ENCODE measurements around the gene TMEM108.

- no peak for TF ChIP-seq CTCF (IDR thresholded peaks at IDR 0.05)
- no peak for TF ChIP-seq POLR2A (IDR thresholded peaks at IDR 0.05)
These were observed 4.6 kb downstream of the TMEM108 start for GRCh38 chr3:133042778-133043177.
